H1 (cell line): ENCODE measurements around the gene NAGA. TPM values are rescaled to one million over a fixed set of nuclear protein-coding genes. Genes with fewer than 3 reads are reported as not detected.

ENCODE experiments used
- CTCF ChIA-PET: fragments of 300-600 bp; sonication (Branson Sonifier 250); formaldehyde crosslinking; loops from one replicate; lab custom pipeline; 2021; ENCODE audit not compliant: partially characterized antibody; lab: Charles Lee
- POLR2A ChIA-PET: fragments of 300-600 bp; sonication (Branson Sonifier 250); formaldehyde crosslinking; loops from one replicate; lab custom pipeline; 2021; ENCODE audit warnings: inconsistent platforms; ENCODE audit not compliant: partially characterized antibody; lab: Charles Lee
- DNase-seq, 2 experiments: peaks; one replicate each; pipeline versions ENCODE4 v3.0.0 to v3.0.0-alpha.2; 2010 to 2022; ENCODE audit warnings: low spot score in 2 of 2, low read depth in 1 of 2, mixed read lengths in 1 of 2
- FAIRE-seq: peaks from 2 replicates; lab custom pipeline; 2011; peaks lifted over from hg19 to GRCh38; lab: Jason Lieb, UNC
- H2AFZ ChIP-seq: 2 replicates; pipeline ENCODE4 v1.8.1; 2012; ENCODE audit warnings: low read length, inconsistent platforms
- H2AK5ac ChIP-seq: 2 replicates; pipeline ENCODE4 v1.6.1; 2013; ENCODE audit warnings: low read depth, low read length
- H2BK120ac ChIP-seq: replicated peaks from 2 replicates; pipeline ENCODE3; 2013; ENCODE audit warnings: low read depth, low read length, inconsistent platforms
- H2BK12ac ChIP-seq: 2 replicates; pipeline ENCODE4 v1.6.1; 2013; ENCODE audit warnings: low read depth, low read length
- H2BK15ac ChIP-seq: 2 replicates; pipeline ENCODE4 v1.6.1; 2013; ENCODE audit warnings: low read length
- H2BK20ac ChIP-seq: 2 replicates; pipeline ENCODE4 v1.6.1; 2013; ENCODE audit warnings: low read length
- H2BK5ac ChIP-seq: 2 replicates; pipeline ENCODE4 v1.6.1; 2013; ENCODE audit warnings: low read depth, low read length
- H3K14ac ChIP-seq: 2 replicates; pipeline ENCODE4 v1.6.1; 2013; ENCODE audit warnings: inconsistent platforms; ENCODE audit not compliant: insufficient read length
- H3K18ac ChIP-seq: 2 replicates; pipeline ENCODE4 v1.6.1; 2013; ENCODE audit warnings: low read length; ENCODE audit errors: extremely low read depth
- H3K23ac ChIP-seq: 2 replicates; pipeline ENCODE4 v1.6.1; 2013; ENCODE audit warnings: inconsistent platforms; ENCODE audit not compliant: insufficient read length
- H3K23me2 ChIP-seq: 2 replicates; pipeline ENCODE4 v1.6.1; 2013; ENCODE audit warnings: low read depth, low read length
- H3K27ac ChIP-seq: 2 replicates; pipeline ENCODE4 v1.6.1; 2011; ENCODE audit warnings: low read depth, low read length, inconsistent platforms
- H3K27me3 ChIP-seq, 4 experiments: replicated peaks in 1 of 4; 1 replicate in 1 of 4; 2 replicates in 3 of 4; pipeline versions ENCODE4 v1.6.1 to v1.8.1; 2011 to 2013; ENCODE audit warnings: low read length in 3 of 4, mild to moderate bottlenecking in 3 of 4, inconsistent platforms in 2 of 4, mixed read lengths in 2 of 4, moderate library complexity in 1 of 4; ENCODE audit not compliant: control insufficient read depth in 3 of 4, insufficient read depth in 3 of 4; ENCODE audit errors: extremely low read depth in 1 of 4
- H3K36me3 ChIP-seq, 4 experiments: 2 replicates each; pipeline versions ENCODE4 v1.6.1 to v1.8.1; 2011 to 2013; ENCODE audit warnings: mild to moderate bottlenecking in 4 of 4, low read length in 3 of 4, moderate library complexity in 2 of 4, control low read depth in 1 of 4, inconsistent platforms in 1 of 4; ENCODE audit not compliant: insufficient read depth in 4 of 4, control insufficient read depth in 2 of 4
- H3K4ac ChIP-seq: replicated peaks from 2 replicates; pipeline ENCODE3; 2013; ENCODE audit warnings: low read length, low read depth, mixed read lengths, inconsistent platforms; ENCODE audit not compliant: insufficient read length
- H3K4me1 ChIP-seq, 4 experiments: replicated peaks in 1 of 4; 1 replicate in 1 of 4; 2 replicates in 3 of 4; pipeline versions ENCODE4 v1.6.1 to v1.8.1; 2011 to 2013; ENCODE audit warnings: low read length in 3 of 4, inconsistent platforms in 2 of 4, mixed read lengths in 1 of 4; ENCODE audit not compliant: insufficient read depth in 4 of 4, control insufficient read depth in 3 of 4
- H3K4me2 ChIP-seq, 2 experiments: 2 replicates each; pipeline versions ENCODE4 v1.6.1 to v1.8.1; 2011 to 2013; ENCODE audit warnings: low read depth in 2 of 2, low read length in 2 of 2, control low read depth in 1 of 2, inconsistent platforms in 1 of 2, mild to moderate bottlenecking in 1 of 2; ENCODE audit not compliant: insufficient read depth in 1 of 2
- H3K4me3 ChIP-seq, 4 experiments: fragments of 200-600, 300-600 bp in 1 of 4; sonication (generic), shearing (Covaris generic), sonication (Bioruptor Twin) in 1 of 4; 2 replicates each; pipeline versions ENCODE4 v1.5.1 to v1.8.1; 2011 to 2016; ENCODE audit warnings: low read length in 4 of 4, low read depth in 3 of 4, control low read depth in 2 of 4, inconsistent platforms in 2 of 4, mild to moderate bottlenecking in 2 of 4, mixed read lengths in 1 of 4, moderate library complexity in 1 of 4; ENCODE audit not compliant: insufficient read depth in 2 of 4; ENCODE audit errors: extremely low read depth in 1 of 4
- H3K56ac ChIP-seq: replicated peaks from 2 replicates; pipeline ENCODE3; 2013; ENCODE audit warnings: low read depth, mild to moderate bottlenecking, mixed read lengths, low read length, inconsistent platforms; ENCODE audit not compliant: insufficient read length
- H3K79me1 ChIP-seq: 2 replicates; pipeline ENCODE4 v1.6.1; 2013; ENCODE audit warnings: low read depth, low read length, control low read depth
- H3K79me2 ChIP-seq, 2 experiments: 2 replicates each; pipeline versions ENCODE4 v1.6.1 to v1.8.1; 2012 to 2013; ENCODE audit warnings: low read length in 2 of 2, mild to moderate bottlenecking in 2 of 2, inconsistent platforms in 1 of 2; ENCODE audit not compliant: insufficient read depth in 2 of 2, control insufficient read depth in 1 of 2
- H3K9ac ChIP-seq, 4 experiments: replicated peaks in 1 of 4; 1 replicate in 1 of 4; 2 replicates in 3 of 4; pipeline versions ENCODE4 v1.6.1 to v1.8.1; 2011 to 2013; ENCODE audit warnings: low read depth in 3 of 4, low read length in 3 of 4, control low read depth in 2 of 4, mild to moderate bottlenecking in 2 of 4, moderate library complexity in 2 of 4, inconsistent platforms in 1 of 4; ENCODE audit errors: extremely low read depth in 1 of 4
- H3K9me3 ChIP-seq, 2 experiments: 2 replicates each; pipeline versions ENCODE4 v1.6.1 to v1.8.1; 2012 to 2013; ENCODE audit warnings: mild to moderate bottlenecking in 2 of 2, moderate library complexity in 2 of 2, control low read depth in 1 of 2, inconsistent platforms in 1 of 2, low read depth in 1 of 2, low read length in 1 of 2, mixed read lengths in 1 of 2; ENCODE audit not compliant: insufficient read depth in 2 of 2
- H4K20me1 ChIP-seq, 2 experiments: replicated peaks in 1 of 2; 2 replicates each; pipeline versions ENCODE3 to v1.8.1; 2011 to 2013; ENCODE audit warnings: inconsistent platforms in 2 of 2, low read length in 2 of 2, mild to moderate bottlenecking in 1 of 2; ENCODE audit not compliant: insufficient read depth in 2 of 2, control insufficient read depth in 1 of 2
- H4K5ac ChIP-seq: 2 replicates; pipeline ENCODE4 v1.6.1; 2013; ENCODE audit warnings: low read length, low read depth, mixed read lengths, inconsistent platforms; ENCODE audit not compliant: insufficient read length
- H4K8ac ChIP-seq: 2 replicates; pipeline ENCODE4 v1.8.0; 2013; ENCODE audit warnings: mild to moderate bottlenecking, moderate library complexity, low read length, inconsistent platforms; ENCODE audit not compliant: insufficient read depth; ENCODE audit errors: extremely low read depth
- H4K91ac ChIP-seq: replicated peaks from 2 replicates; pipeline ENCODE3; 2013; ENCODE audit warnings: low read length, mixed read lengths, inconsistent platforms; ENCODE audit not compliant: insufficient read length
- KDM1A ChIP-seq: fragments of 200-600, 300-600 bp; sonication (generic); IDR thresholded peaks from 2 replicates; pipeline ENCODE4 v1.7.1; 2016; ENCODE audit warnings: mild to moderate bottlenecking, low read length, borderline replicate concordance
- POLR2AphosphoS5 ChIP-seq: IDR thresholded peaks from 2 replicates; pipeline ENCODE4 v1.6.1; 2011; ENCODE audit warnings: low read depth, low read length
- SIX5 ChIP-seq: IDR thresholded peaks from 2 replicates; pipeline ENCODE4 v1.6.1; 2011; ENCODE audit warnings: mild to moderate bottlenecking, low read depth, low read length
- USF2 ChIP-seq: IDR thresholded peaks from 2 replicates; pipeline ENCODE4 v1.6.1; 2011; ENCODE audit warnings: low read length, improper control_type of control experiment
- WGBS, 2 experiments: shearing (Covaris generic) in 1 of 2; methylation state at CpG; one replicate each; pipeline versions ENCODE4 v1.1.6 to v1.1.7; 2013 to 2015; ENCODE audit warnings: low lambda C conversion rate in 2 of 2, mixed read lengths in 2 of 2, inconsistent platforms in 1 of 2, low coverage in 1 of 2, missing lambda C conversion rate in 1 of 2; ENCODE audit not compliant: insufficient replicate concordance in 2 of 2, insufficient coverage in 1 of 2, insufficient read length in 1 of 2; ENCODE audit errors: extremely low coverage in 1 of 2, missing lambda C conversion rate in 1 of 2; 5-methylcytosine and 5-hydroxymethylcytosine counted together
- polyA plus RNA-seq, 7 experiments: library from polyadenylated mRNA; depleted of rRNA in 3 of 7; stranded (reverse) in 5 of 7; unstranded in 2 of 7; fragments of >200 nt in 5 of 7; fragments of 200-250 nt in 2 of 7; gene quantifications; 1 replicate in 5 of 7; 2 replicates in 1 of 7; 4 replicates in 1 of 7; pipeline versions ENCODE4 v1.2.1 to v1.2.3, GENCODE V29; 2011 to 2013; ENCODE audit warnings: missing spikeins in 2 of 7, mixed read lengths in 2 of 7
- total RNA-seq: library from RNA; stranded (reverse); fragmentation: NEBNext Ultra II Directional; extraction: Animal tissue kit (Norgen Biotek cat#: 25700); gene quantifications from 2 replicates; pipeline ENCODE4 v1.2.1, GENCODE V29; 2021

NAGA gene
- total and polyA plus RNA-seq, 2 of the 8 experiments (the other 6 are each of a cell fraction or from before 2014, with no cell fraction given) = 14.8 to 30.7 TPM

- Histone ChIP-seq H2BK12ac (no peak overlapping the region), H3K9me3 (no peaks in the 10 kb centered on the region)
- no peak for TF ChIP-seq SIX5
- TF ChIP-seq USF2 = no peak
- no peak for TF ChIP-seq POLR2AphosphoS5
- TF ChIP-seq KDM1A = no peak
These were observed 30.6 kb upstream of the NAGA start for GRCh38 chr22:42101199-42101598.

More at GRCh38 chr22:42101199-42101598, 30.6 kb upstream of the NAGA start:
- Histone ChIP-seq H3K23ac (no peak overlapping the region), H4K20me1 (no peaks in the 10 kb centered on the region), H3K23me2 (no peaks in the 10 kb centered on the region), H2BK20ac (no peak overlapping the region), H2BK5ac (no peak overlapping the region), H3K4me3 (no peak overlapping the region), H3K14ac (no peak overlapping the region), H2AFZ (no peak overlapping the region), H3K56ac (no peak overlapping the region), H3K79me2 (no peaks in the 10 kb centered on the region), H3K36me3 (no peaks in the 10 kb centered on the region), H4K8ac (no peak overlapping the region), H2BK15ac (no peak overlapping the region), H3K4me1 (no peaks in the 10 kb centered on the region), H3K4me2 (no peak overlapping the region), H3K4ac (no peak overlapping the region), H2BK120ac (no peak overlapping the region), H3K79me1 (no peaks in the 10 kb centered on the region), H3K27me3 (peaks cover 0 to 2% (median 0%) of the 10 kb centered on the region in 4 experiments; a peak in 1 of 7 replicates), H4K5ac (no peak overlapping the region), H2AK5ac (no peak overlapping the region), H3K27ac (no peak overlapping the region), H4K91ac (no peak overlapping the region), H3K9ac (no peak overlapping the region), H3K18ac (no peak overlapping the region)
- FAIRE-seq (no peak), DNase-seq (no peak)
- WGBS, 2 experiments = 90% methylated on average over 3 of the region's 3 CpGs; no CpG with 5 or more reads in 1 of the 2 experiments
- ChIA-PET CTCF (interaction anchor here (1.5 to 4.6 kb wide), 4 partner anchors 9 to 343 kb away, joined by 3 to 21 read pairs (median 19); no protein-coding TSS in a partner anchor), POLR2A (interaction anchor here (3.5 kb wide), 1 partner anchor 10 kb away, joined by 18 read pairs; the partner anchor contains the start of gene NDUFA6)
